Stimulated activated CD8-positive, alpha-beta memory T cell treated with anti-CD3 and anti-CD28 coated beads, Interleukin-12 subunit alpha, Interleukin-12 subunit beta, amount 100 ng/mL, for 24 hours (primary cell): Measurements from ENCODE around the gene IFNK.

Source experiments
- DNase-seq: peaks from one replicate; pipeline ENCODE4 v3.0.0-alpha.2; 2020; ENCODE audit errors: extremely low read depth

Gene IFNK

DNA sequence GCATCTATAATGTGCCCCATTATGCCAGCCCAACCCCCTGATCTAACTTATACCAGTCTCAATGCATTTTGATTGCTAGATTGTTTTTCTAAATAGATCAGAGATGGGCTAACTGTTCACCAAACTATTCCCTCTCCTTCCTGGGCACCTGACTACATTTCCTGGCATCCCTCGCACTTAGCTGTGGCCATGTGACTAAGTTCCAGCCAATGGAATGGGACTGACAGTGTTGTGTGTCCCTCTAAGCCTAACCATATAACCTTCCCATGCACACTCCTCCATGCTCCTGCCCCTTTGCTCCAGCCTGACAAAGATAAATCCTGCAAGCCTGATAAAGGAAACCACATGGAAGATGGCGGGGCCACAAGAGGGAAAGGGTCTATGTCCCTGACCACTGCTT, 12.3 kb upstream of the IFNK start:
- no peak for DNase-seq

GRCh38 chr9:27514551-27514950, 9.5 kb upstream of the IFNK start:
- DNase-seq, result no peak

DNA sequence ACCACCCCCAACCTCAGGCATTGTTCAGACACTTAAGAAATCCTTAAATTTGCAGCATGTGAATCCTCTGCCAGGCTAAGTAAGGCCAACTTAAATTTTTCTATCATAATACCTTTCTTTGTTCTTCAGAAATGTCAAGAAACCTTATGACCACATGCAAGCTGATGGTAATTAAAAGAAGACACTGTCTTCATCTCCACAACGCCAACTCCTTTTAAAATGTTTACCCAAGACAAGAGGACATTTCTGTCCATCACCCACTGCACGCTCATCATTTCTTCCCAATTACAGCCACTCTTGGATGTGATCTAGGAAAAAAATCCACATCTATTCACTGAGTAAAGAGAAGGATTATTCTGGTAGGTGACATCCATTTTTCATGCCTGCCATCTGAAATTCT, 6.1 kb upstream of the IFNK start:
- no peak for DNase-seq

GRCh38 chr9:27518809-27519208, 5.3 kb upstream of the IFNK start:
- no peak for DNase-seq

- no peak for DNase-seq
Observed at GRCh38 chr9:27519466-27520465, 4.3 kb upstream of the IFNK start.

DNA sequence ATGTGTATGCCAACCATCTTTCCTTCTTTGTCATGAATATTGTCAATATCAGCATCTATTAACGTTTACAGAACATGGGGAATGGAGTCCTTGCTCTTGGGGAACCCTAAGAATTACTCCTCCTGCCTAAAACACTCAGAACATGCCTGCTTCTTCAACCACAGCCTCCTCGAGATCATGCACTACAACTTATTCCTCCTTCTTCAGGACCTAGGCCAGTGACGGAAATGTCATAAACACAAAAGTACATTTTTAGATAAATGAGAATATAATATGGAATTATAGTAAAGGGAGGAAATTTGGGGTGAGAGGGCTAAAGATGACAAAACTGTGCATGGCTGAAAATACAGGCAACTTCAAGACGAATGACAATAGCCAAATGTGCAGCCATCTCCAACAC, 3.1 kb upstream of the IFNK start:
- DNase-seq, result no peak

DNA sequence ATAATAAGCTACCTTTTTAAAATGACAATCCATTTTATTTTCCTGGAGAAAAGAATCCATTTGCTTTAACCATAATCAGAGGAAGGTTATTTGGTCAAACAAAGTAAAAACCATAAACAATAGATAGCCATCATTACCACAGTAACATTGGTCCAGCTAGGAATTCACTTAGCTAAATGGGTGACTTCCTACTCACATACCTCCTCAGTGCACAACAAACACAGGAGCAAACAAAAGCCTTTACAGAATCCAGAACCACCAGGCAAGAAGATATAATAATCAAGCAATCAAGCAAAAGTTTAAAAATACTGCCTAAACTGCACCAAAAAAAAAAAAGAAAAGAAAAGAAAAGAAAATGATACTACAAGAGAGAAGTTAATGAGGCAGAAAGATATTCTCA, 949 bp upstream of the IFNK start:
- DNase-seq, result no peak

GRCh38 chr9:27527702-27528075, 3.6 kb downstream of the IFNK start:
- DNase-seq, result no peak

DNA sequence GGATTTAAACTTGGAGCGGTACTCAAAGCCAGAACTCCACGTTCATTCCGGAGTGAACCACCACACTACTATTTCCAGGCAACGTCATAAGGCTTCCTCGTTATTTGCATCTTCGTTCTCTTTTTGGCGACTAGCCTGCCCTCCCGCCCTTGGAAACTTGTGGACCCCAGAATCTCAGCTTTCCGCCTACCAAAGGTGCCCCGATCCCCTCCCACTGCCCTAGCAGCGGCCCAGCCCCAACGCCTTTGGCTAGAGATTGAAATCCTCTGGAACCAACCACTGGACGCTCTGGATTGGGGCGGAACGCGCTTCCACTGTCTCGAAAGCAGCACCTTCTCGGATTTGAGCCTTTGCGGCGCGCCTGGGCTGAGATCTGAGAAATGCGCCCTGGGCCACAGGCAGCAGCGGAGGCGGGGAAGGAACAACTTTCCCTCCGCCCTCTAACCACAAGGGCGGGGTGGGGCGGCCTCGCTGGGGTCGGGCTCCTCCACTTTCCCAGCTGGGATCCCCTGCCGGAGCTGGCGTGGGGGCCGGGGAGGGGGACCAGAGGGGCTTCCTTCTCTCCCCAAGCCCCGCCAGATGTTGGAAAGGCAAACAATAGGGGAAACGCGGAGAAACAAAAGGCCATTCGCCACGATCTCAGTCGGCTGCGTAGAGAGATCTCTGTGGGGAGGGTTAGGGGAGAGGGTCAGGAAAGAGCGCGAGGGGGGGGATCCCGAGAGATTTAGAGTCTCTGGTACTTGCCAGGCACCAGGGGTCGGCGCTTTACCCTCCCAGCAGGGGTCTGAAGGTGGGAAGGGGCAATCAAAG, 4.2 kb downstream of the IFNK start:
- DNase-seq, result no peak

DNA sequence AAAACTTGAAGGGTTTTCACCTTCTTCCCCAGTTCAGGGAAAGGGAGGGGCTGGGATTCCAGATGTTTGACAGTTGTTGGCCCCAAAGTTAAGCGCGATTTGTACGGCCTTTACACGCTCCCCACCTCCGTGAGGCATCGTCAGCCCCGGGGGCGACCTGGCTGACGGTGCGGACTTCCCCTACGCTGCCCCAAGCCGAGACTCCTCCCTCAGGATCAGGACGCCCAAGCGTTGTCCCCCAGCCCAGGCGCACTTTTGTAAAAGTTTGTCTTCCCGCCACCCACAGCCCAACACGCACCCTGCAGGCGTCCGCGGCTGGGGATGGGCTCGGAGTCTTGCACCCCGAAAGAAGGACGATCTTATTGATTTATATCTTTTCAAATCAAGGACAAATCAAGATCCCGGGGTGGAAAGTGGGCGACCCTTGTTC, 4.8 kb downstream of the IFNK start:
- DNase-seq, result no peak

DNA sequence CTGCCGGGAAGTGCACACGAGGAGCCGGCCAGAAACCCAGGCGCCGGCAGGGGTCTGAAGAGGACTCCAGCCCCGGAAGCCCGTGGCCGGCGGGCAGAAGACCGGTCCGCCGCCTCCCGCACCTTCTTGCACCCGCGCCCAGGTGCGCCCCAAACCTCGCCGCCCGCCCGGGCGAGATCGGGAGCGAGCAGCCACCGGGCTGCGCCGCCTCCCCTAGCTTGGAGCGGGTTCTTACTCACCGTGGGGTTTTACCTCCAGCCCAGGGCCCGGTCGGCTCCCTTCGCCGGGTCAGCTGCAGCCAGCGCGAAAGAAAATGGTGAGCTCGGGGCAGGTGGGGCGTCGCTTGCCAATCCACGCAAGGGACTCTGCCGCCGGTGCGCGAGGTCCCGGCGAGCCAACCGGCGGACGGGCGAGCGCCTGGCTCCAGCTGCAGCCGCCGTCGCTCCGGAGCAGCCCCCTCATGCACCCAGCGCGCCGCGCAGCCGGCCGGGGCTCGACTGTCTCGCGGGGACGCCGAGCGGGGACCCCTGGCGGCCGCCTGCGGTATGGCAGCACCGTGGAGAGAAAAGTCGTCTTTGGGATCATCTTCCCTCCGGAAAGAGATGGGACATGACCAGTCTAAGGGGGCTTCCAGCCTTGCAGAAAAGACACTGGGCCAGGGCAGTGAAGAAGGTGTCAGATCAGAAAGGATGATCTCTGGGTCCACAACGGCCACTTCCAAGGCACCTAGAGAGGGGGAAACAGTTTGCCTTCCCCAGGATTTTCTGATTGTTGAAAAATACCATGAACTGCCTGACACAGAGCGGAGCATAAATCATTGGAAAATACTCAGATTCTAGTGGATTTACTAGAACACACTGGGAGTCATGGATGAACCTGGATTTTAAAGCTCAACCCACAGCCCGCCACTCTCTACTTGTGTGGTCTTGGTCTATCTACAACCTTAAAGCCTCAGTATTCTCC, 5.5 kb downstream of the IFNK start, which contains the start of gene MOB3B:
MOB3B (minus strand) TSS at position 499 of the 963 bp plus-strand sequence. CDS start 74,264 bp downstream, outside the sequence.
- peak; percentile 57 for DNase-seq

DNA sequence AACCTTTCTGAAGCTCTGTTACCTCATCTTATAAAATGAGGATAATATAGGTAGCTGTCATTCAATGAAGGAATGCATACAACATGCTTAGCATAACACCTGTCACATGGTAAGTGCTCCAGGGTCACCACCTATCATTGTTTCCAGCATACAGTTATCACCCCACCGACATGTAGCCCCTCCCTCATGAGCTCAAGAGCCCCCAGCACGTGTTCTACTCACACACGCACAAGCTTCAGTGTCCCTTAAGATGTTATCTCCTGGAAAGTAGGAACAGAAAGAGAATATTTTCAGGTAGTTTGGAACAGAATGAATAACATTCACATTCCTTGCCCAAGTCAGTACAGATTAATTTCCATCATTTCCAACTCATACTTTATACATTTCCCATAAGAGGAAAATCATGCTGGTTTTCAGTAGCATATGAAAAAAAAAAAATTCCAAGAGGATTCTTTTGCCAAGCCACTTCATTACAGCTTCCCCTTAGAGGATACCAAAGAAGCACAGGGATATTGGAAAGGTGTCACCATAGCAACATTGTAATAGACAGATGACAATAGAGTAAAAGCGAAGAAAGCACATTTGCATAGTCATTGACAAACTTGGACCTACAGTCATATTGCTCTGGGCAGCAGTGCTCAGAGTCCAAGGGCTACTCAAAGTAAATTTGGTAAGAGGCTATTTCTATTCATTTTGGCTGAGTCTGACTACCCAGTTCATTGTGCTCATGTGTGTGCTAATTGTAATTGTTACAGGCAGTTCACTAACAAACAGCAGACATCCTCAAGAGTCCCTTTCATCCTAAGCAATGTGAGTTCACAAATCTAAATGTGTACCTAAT, 7.0 kb downstream of the IFNK start:
- DNase-seq, result no peak

- no peak for DNase-seq
Observed at GRCh38 chr9:27532046-27532445, 8.0 kb downstream of the IFNK start.

GRCh38 chr9:27533311-27533710, 9.2 kb downstream of the IFNK start:
- DNase-seq, result no peak

- no peak for DNase-seq
Observed at GRCh38 chr9:27534131-27534530, 10.0 kb downstream of the IFNK start.

- DNase-seq, result no peak
Observed at GRCh38 chr9:27534658-27535209, 10.6 kb downstream of the IFNK start.

DNA sequence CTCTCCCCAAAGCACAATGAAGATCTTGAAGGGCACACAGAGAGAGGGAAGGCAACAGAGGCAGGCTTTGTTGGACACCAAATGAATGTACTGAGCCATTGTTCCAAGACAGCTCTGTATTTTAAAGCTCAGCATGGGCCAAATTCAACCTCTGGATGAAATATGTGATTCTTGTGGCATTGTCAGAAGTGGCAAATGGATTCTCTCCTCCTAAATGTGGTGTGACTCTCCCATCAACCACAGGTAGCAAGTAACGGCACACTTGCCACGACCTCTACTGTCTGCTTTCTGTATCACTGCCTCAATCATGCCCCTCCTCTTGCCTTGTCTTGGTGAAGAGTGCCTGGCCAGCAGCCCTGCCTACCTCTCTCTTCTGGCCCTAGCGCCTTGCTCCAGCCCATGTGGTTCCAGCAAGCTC, 11.6 kb downstream of the IFNK start:
- DNase-seq, result no peak

GRCh38 chr9:27536168-27536567, 12.1 kb downstream of the IFNK start:
- no peak for DNase-seq

DNA sequence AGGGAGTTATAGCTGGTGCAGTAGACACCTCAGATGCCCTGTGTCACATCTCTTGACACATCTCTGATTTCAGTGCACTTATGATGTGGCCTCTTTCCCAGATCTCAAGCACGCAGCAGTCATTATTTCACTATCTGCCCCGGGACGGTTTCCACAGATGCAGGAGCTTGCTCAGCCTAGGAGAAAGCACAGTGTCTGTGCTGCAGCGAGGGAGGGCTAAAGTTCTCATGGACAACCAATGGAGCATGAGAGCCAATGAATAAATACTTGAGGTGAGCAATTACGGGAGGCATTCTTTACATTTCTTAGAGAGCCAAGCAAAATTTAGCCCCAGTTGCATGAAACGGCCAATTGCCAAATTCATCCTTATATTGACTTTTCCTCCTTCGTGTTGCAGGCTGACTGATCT, 12.9 kb downstream of the IFNK start:
- no peak for DNase-seq

GRCh38 chr9:27537756-27538155, 13.7 kb downstream of the IFNK start:
- DNase-seq, result no peak
